ENCODE data around the gene ALOX15.

GRCh38 chr17:4610162-4610561, 31.3 kb downstream of the ALOX15 start:
- TF ChIP-seq EZH2 (IDR thresholded peaks at IDR 0.05; ENCODE audit: low read length, missing control alignments) (no peak), CTCF (conservative IDR thresholded peaks at IDR 0.05 in 1 of 2, IDR thresholded peaks at IDR 0.05 in 1 of 2; ENCODE audit: low read depth in 1 of 2, low read length in 2 of 2) (no peak)
